Body of pancreas (tissue), 4 donors: Measurements from ENCODE around the gene P3H3. TPM values are rescaled to one million over a fixed set of nuclear protein-coding genes. Genes with fewer than 3 reads are reported as not detected.

Experiments
- ATAC-seq: fragments of 150-250 bp; one replicate; pipeline ENCODE4 v1.9.1; 2016
- DNase-seq, 4 donors: peaks; one replicate each; pipeline ENCODE4 v3.0.0-alpha.2; 2019
- H3K27ac ChIP-seq, 4 donors: fragments of 200-600 bp; sonication (generic); 1 replicate in 3 of 4; 2 replicates in 1 of 4; pipeline versions ENCODE4 v1.5.1 to v1.6.1; 2016 to 2019; ENCODE audit warnings: mild to moderate bottlenecking in 1 of 4, mixed read lengths in 1 of 4, moderate library complexity in 1 of 4
- H3K27me3 ChIP-seq, 2 donors: fragments of 200-600 bp; sonication (generic); one replicate each; pipeline ENCODE4 v1.6.0; 2016; ENCODE audit warnings: mild to moderate bottlenecking in 1 of 2
- H3K36me3 ChIP-seq, 2 donors: fragments of 200-600 bp; sonication (generic); replicated peaks in 1 of 2; 2 replicates each; pipeline ENCODE4 v1.5.1; 2016; ENCODE audit warnings: low read depth in 2 of 2; ENCODE audit not compliant: insufficient read depth in 1 of 2
- H3K4me1 ChIP-seq: fragments of 200-600 bp; sonication (generic); one replicate; pipeline ENCODE4 v1.6.0; 2016
- H3K4me3 ChIP-seq, 2 donors: fragments of 200-600 bp; sonication (generic); 1 replicate in 1 of 2; 2 replicates in 1 of 2; pipeline ENCODE4 v1.5.1; 2016 to 2019
- H3K9me3 ChIP-seq, 3 donors: fragments of 200-600 bp; sonication (generic); 1 replicate in 2 of 3; 2 replicates in 1 of 3; pipeline ENCODE4 v1.5.1; 2016
- CTCF ChIP-seq, 7 experiments: fragments of 450-650 bp in 4 of 7; fragments of 200-600 bp in 3 of 7; sonication (generic) in 3 of 7; IDR thresholded peaks; one replicate each; pipeline ENCODE4 v1.5.1; 2016 to 2019; ENCODE audit warnings: antibody characterized with exemption in 7 of 7
- POLR2A ChIP-seq, 3 donors: fragments of 450-650 bp; IDR thresholded peaks; one replicate each; pipeline ENCODE4 v1.6.1; 2016; ENCODE audit warnings: antibody characterized with exemption in 3 of 3, mild to moderate bottlenecking in 2 of 3
- WGBS, 2 donors: methylation state at CpG; one replicate each; pipeline ENCODE4 v1.1.5; 2017; 5-methylcytosine and 5-hydroxymethylcytosine counted together
- intact Hi-C: fragments of 100-400 bp; cut with DNase I; formaldehyde crosslinking; loops from one replicate; pipeline ENCODE4 v1.15.1; 2023
- total RNA-seq, 2 donors: library from RNA; depleted of rRNA; stranded (reverse); fragments of >200 nt; gene quantifications; one replicate each; pipeline ENCODE4 v1.1.0, GENCODE V29; 2016

The P3H3 gene, protein sequence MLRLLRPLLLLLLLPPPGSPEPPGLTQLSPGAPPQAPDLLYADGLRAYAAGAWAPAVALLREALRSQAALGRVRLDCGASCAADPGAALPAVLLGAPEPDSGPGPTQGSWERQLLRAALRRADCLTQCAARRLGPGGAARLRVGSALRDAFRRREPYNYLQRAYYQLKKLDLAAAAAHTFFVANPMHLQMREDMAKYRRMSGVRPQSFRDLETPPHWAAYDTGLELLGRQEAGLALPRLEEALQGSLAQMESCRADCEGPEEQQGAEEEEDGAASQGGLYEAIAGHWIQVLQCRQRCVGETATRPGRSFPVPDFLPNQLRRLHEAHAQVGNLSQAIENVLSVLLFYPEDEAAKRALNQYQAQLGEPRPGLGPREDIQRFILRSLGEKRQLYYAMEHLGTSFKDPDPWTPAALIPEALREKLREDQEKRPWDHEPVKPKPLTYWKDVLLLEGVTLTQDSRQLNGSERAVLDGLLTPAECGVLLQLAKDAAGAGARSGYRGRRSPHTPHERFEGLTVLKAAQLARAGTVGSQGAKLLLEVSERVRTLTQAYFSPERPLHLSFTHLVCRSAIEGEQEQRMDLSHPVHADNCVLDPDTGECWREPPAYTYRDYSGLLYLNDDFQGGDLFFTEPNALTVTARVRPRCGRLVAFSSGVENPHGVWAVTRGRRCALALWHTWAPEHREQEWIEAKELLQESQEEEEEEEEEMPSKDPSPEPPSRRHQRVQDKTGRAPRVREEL
- total RNA-seq, result 10 to 100 TPM; 17.6 to 43.2 TPM

GRCh38 chr12:6827982-6828780, at the start of gene P3H3:
Gene P3H3, plus strand, starts transcription at chr12:6828407. Its CDS starts 34 bp downstream, at chr12:6828441.
- 2 to 4% methylated on average over 17 to 37 of the region's 60 CpGs for WGBS, 2 donors
- Histone ChIP-seq H3K4me3 (peak within 1 kb of the TSS; percentile 28 to 65), H3K36me3 (no peaks in the 10 kb centered on the region), H3K27ac (peak within 1 kb of the TSS; percentile 46 to 76 (median 72)), H3K9me3 (no peaks in the 10 kb centered on the region), H3K4me1 (peaks cover 34% of the 10 kb centered on the region), H3K27me3 (peaks cover 0 to 14% of the 10 kb centered on the region in 2 donors)
- no peak for TF ChIP-seq CTCF (IDR thresholded peaks at IDR 0.05)
- intact Hi-C loops, result no loop called here
- DNase-seq (peak in 1 of 4 donors; percentile 44), ATAC-seq (peak; percentile 40)

DNA sequence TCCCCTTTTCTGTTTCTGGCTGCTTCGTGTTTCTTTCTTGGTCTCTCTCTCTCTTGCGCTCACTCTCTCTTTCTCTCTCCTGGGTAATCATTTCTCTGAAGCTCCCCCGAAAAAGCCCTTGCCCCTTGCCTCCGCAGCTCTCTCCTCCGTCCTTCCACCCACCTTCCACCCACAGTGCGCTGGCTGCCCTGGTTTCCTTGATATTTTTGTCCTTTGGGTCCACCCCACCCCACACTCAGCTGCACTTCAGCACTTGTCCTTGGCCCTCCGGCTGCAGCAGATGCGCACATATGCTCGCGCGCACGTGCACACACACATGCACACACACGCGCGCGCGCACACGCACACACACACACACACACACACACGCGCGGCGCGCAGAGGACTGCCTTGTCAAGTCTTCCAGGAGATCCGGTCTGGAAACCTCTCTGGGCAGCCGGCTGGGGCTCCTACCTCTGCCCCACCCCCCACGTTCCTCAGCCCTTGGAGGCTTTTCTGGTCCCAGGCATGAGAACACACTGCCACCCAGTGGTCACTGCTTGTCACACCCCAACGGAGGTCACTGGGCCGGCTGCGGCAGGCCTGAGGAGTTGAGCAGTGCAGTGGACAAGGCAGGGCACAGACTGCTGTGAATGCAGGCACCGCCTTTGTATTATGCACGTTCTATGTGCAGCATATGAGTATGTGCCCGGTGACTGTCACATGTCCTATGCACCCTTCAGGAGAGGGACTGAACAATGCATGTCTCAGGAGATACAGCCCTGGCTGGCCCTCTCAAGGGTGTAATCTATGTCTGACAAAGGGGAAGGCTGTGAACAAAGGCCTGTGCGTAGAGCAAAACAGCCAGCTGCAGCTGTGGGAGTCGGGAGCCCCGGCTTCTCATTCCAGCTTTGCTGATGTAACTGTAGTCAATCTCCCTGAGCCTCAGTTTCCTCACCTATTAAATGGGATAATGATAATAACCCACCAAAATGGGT, 49.3 kb upstream of the P3H3 start:
- Histone ChIP-seq H3K4me3 (no peak overlapping the region), H3K27me3 (no peaks in the 10 kb centered on the region), H3K4me1 (peaks cover 8% of the 10 kb centered on the region), H3K9me3 (no peaks in the 10 kb centered on the region), H3K36me3 (no peaks in the 10 kb centered on the region), H3K27ac (peak overlapping the region in 2 of 4 donors; percentile 29 to 36)
- 2 to 3% methylated on average over 25 to 35 of the region's 35 CpGs for WGBS, 2 donors
- peak in 1 of 3 donors; percentile 21 for TF ChIP-seq POLR2A (IDR thresholded peaks at IDR 0.05)
- TF ChIP-seq CTCF (IDR thresholded peaks at IDR 0.05), result peak; percentile 91 to 99 (median 99)
- intact Hi-C loops, result no loop called here
- DNase-seq, result peak; percentile 96 to 97 (median 97)
- peak; percentile 98 for ATAC-seq

DNA sequence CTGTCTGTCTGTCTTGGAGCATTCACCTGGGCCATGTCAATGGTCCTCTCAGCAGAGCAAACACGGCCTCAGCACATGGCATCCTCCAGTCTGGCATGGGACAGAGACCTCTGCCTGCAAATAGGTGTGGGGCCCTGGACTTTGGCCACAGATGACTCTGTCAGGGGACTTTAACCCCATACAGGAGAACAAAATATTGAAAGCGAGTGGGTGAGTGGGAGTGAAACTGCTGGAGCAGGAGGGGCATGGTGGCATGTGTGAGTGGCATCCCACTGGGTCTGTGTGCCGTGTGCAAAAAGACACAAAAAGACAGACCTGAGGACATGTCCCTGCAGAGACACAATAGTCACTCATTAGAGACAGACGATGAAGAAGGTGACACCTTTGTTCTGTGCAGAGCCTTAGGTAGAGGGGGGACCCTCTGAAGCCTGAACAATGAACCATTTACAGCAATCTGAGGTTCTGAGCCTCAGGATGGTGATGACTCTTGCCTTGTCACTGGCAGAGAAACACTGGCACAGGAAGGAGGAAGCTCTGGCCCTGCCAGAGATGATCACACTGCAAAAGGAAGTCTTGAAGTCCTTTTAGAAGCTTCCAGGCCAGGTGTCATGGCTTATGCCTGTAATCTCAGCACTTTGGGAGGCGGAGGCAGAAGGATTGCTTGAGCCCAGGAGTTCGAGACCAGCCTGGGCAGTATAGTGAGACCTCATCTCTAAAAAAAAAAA, 48.3 kb upstream of the P3H3 start:
- 74 to 75% methylated on average over 6 of the region's 6 CpGs for WGBS, 2 donors
- TF ChIP-seq CTCF (IDR thresholded peaks at IDR 0.05) (no peak), POLR2A (IDR thresholded peaks at IDR 0.05) (no peak)
- no peaks in the 10 kb centered on the region for H3K36me3 ChIP-seq
- no peak for ATAC-seq
- peaks cover 8% of the 10 kb centered on the region for H3K4me1 ChIP-seq
- intact Hi-C loops, result loop anchor here (5.0 kb wide), 1 partner anchor 43 kb away; no protein-coding TSS in a partner anchor
- H3K27me3 ChIP-seq, result no peaks in the 10 kb centered on the region
- no peak for DNase-seq
- H3K4me3 ChIP-seq, result no peak overlapping the region
- H3K9me3 ChIP-seq, result no peaks in the 10 kb centered on the region
- H3K27ac ChIP-seq, result no peak overlapping the region
